H7 (cell line): ENCODE measurements around the gene MAP3K2. TPM values are rescaled to one million over a fixed set of nuclear protein-coding genes. Genes with fewer than 3 reads are reported as not detected.
"Not testable (repeated sequence)": the region's sequence is repeated elsewhere in the genome, so short reads cannot be mapped to it uniquely, and the experiment has no call there.

Source experiments
- DNase-seq: peaks from one replicate; pipeline ENCODE4 v3.0.0; 2012
- H3K27me3 ChIP-seq: 2 replicates; pipeline ENCODE4 v1.6.0; 2011; ENCODE audit warnings: mild to moderate bottlenecking, low read length; ENCODE audit not compliant: control insufficient read depth, insufficient read depth
- H3K36me3 ChIP-seq: replicated peaks from 2 replicates; pipeline ENCODE4 v1.5.1; 2011; ENCODE audit warnings: low read length; ENCODE audit not compliant: control insufficient read depth, insufficient read depth
- H3K4me3 ChIP-seq: 2 replicates; pipeline ENCODE4 v1.5.1; 2011; ENCODE audit warnings: low read depth, mild to moderate bottlenecking, control low read depth, low read length, moderate library complexity; ENCODE audit not compliant: insufficient read depth
- total RNA-seq: library from RNA; depleted of rRNA; stranded (reverse); fragments of >200 nt; shearing (Covaris generic); gene quantifications from 2 replicates; pipeline ENCODE4 v1.2.3, GENCODE V29; 2014

The MAP3K2 gene
- total RNA-seq, 1 experiment from 2014 or later = 18.0 TPM

GRCh38 chr2:127415593-127416505 lies 28.1 kb upstream of the MAP3K2 start:
- peak overlapping the region; percentile 24; the same call in 1 of the 2 replicates for H3K4me3 ChIP-seq
- H3K36me3 ChIP-seq = no peaks in the 10 kb centered on the region
- H3K27me3 ChIP-seq = peaks cover 20% of the 10 kb centered on the region
- DNase-seq = peak; percentile 96

- no peak overlapping the region for H3K4me3 ChIP-seq
- no peaks in the 10 kb centered on the region for H3K36me3 ChIP-seq
- peaks cover 20% of the 10 kb centered on the region for H3K27me3 ChIP-seq
- DNase-seq = no peak
Observed at GRCh38 chr2:127414638-127415592, 27.1 kb upstream of the MAP3K2 start.

DNA sequence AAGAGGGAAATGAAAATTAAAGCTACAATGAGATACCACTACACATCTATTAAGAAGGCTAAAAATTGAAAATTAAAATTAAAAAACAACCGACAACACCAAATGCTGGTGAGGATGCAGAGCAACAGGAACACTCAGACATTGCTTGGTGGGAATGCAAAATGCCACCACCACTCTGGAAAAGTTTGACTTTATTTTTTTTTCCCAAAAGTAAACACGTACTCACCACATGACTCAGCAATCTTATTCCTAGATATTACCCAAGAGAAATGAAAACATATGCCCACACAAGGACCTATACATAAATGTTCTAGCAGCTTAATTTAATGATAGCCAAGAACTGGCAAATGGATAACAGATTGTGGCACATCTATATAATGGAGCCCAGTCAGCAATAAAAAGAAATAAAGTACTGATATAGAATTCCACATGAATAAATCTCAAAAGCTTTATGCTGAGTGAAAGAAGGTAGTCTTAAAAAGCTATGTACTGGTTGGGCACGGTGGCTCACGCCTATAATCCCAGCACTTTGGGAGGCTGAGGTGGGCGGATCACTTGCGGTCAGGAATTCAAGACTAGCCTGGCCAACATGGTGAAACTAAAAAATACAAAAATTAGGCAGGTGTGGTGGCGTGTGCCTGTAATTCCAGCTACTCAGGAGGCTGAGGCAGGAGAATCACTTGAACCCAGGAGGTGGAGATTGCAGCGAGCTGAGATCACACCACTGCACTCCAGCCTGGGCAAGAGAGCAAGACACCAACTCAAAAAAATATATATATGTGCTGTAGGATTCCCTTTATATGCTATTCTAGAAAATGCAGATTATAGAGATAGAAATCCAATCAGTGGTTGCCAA lies 26.2 kb upstream of the MAP3K2 start:
- Histone ChIP-seq H3K36me3 (no peaks in the 10 kb centered on the region), H3K4me3 (no peak overlapping the region), H3K27me3 (peaks cover 20% of the 10 kb centered on the region)
- DNase-seq = no peak

DNA sequence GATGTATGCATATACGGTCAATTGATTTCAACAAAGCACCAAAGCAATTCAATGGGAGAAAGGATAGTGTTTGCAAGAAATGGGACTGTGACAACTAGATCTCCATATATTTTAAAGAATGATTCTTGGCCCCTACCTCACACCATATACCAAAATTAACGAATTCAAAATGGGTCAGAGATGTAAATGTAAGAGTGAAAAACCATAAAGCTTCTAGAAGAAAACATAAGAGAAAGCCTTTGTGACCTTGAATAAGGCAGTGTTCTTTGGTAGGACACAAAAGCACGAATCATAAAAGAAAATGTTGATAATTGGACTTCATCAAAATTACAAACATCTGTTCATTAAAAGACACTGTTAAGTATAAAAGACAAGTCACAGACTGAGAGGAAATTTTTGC lies 25.4 kb upstream of the MAP3K2 start:
- Histone ChIP-seq H3K27me3 (peaks cover 20% of the 10 kb centered on the region), H3K4me3 (no peak overlapping the region), H3K36me3 (no peaks in the 10 kb centered on the region)
- no peak for DNase-seq

- no peak for DNase-seq
- Histone ChIP-seq H3K27me3 (peaks cover 12% of the 10 kb centered on the region), H3K36me3 (no peaks in the 10 kb centered on the region), H3K4me3 (no peak overlapping the region)
Observed at GRCh38 chr2:127411653-127412369, 24.0 kb upstream of the MAP3K2 start.

DNA sequence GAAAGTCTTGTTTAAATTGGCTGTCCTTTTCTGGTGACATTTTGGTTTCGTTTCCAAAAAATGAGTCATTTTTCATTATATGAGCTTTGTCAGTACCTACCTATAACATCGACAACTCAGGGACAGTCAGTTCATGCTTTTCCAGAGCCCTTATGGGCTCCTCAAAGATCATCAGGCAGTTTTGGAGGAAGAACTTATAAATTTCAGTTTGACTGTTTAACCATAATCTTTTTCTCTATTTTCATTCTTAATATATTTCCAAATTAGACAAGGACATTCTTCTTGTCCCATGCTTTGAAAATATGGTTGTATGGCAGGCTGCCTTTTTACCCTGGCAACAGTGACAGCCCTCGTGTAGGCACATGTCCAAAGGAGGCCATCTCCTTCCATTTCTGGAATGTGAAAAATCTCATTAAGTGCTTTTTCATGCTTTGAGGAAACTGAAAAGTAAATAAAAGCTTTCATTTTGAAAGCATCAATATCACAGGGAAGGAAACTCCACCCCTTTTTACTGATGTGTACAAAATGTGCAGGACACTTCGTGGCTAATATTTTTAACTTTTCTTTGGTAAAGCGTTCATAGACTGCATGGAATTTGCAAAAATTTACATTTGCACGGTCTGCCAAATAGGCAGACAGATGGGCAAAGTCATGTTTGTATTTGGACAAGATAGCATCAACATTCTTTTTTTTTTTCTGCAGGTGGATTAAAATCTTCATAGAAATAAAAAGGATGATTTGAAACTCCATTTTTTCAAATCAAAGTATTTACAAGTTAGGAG lies 23.3 kb upstream of the MAP3K2 start:
- no peak overlapping the region for H3K4me3 ChIP-seq
- H3K27me3 ChIP-seq = peaks cover 4% of the 10 kb centered on the region
- H3K36me3 ChIP-seq = no peaks in the 10 kb centered on the region
- DNase-seq = no peak

DNA sequence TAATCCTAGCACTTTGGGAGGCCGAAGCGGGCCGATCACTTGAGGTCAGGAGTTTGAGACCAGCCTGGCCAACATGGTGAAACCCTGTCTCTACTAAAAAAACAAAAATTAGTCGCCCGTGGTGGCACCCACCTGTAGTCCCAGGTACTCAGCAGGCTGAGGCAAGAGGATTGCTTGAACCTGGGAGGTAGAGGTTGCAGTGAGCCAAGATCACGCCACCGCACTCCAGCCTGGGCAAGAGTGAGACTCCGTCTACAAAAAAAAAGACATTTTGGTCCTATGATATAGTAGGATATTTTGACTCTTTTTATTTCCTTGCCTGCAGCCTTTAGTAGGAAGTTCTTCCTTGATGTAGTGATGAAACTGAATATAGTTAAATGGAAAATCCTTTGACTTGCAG lies 21.9 kb upstream of the MAP3K2 start:
- not testable (repeated sequence) for DNase-seq, H3K27me3 ChIP-seq, H3K4me3 ChIP-seq, H3K36me3 ChIP-seq

DNA sequence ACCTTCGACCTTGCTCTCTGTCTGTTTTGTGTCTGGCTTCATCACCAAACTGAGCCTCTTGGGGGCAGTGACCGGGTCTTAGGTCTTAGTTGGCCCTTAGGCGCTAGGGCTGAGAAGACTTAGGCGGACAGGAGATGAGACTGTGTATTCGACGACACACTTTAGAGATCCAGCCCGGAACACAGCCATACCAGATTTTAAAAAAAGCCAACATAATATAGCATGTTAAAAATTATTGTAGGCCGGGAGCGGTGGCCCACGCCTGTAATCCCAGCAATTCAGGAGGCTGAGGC lies 21.0 kb upstream of the MAP3K2 start:
- Histone ChIP-seq H3K27me3 (no peaks in the 10 kb centered on the region), H3K4me3 (peak overlapping the region; percentile 62; the same call in 1 of the 2 replicates), H3K36me3 (no peaks in the 10 kb centered on the region)
- DNase-seq = no peak

DNA sequence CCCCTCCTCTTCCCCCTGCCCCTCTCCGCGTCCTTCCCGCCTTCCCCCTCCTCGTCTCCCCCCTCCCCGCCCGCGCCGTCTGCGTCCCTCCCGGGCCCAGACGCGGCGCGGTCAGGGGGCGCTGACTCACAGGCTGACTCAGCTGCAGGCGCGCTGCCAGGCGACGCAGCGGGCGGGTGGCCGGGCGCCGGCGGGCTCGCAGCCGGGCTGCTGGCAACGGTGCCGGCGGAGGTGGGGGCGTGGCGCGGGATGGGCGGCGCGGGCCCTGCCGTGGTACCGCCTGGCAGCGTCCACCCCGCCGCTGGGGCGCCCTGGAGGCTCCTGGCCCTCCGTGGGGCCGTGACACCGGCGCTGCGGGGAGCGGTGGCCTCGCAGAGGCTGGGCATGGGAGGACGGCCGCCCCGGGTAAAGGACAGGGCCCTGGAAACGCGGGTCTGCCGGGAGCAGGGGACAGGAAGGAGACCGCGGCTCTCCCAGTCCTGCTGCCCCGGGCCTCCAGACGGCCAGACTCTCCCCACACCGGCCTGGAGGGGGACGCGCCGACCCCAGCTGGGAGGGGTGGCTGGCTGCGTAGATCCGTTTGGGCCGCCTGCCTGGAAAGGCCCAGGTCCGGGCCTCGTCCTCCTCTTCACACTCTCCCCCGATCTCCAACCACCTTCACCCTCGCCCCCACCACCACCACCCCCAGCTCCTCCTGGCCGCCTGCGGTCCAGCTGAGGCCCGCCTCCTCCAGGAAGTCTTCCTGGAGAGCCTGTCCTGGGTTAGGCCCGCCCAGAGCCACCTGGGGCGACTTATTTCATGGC lies 20.4 kb upstream of the MAP3K2 start:
- H3K27me3 ChIP-seq = no peaks in the 10 kb centered on the region
- H3K36me3 ChIP-seq = no peaks in the 10 kb centered on the region
- DNase-seq = peak; percentile 98
- H3K4me3 ChIP-seq = peak overlapping the region; percentile 62

DNA sequence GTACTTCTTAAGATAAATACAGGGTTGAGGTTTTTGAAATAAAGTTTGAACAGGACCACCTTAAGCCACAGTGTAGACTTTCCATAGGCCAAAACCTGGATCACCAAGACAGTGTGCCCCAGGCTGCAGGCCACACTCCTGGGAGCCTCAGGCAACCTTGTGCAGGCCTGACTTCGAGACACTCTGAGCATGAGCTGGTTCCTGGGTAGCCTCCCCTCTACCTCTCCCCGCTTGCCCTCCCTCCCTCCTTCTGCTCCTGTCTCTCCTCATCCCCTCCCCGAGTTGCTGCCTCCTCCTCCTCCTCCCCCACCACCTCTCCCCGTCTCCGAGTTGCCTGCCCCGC lies 19.9 kb upstream of the MAP3K2 start:
- Histone ChIP-seq H3K4me3 (peak overlapping the region; percentile 62), H3K27me3 (no peaks in the 10 kb centered on the region), H3K36me3 (no peaks in the 10 kb centered on the region)
- no peak for DNase-seq

DNA sequence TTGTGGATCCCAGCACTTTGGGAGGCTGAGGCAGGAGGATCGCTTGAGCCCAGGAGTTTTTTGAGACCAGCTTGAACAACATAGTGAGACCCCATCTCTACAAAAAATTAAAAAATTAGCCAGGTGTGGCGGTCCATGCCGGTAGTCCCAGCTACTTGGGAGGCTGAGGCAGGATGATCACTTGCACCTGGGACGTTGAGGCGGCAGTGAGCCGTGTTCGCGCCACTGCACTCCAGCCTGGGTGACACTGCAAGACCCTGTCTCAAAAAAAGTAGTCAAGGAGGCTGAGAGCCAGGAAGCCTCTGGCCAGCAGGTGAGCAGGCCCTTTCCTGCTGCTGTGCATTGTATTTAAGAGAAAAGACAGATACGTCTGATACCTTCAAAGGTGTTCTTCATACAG lies 19.3 kb upstream of the MAP3K2 start:
- Histone ChIP-seq H3K4me3 (no peak overlapping the region), H3K27me3 (no peaks in the 10 kb centered on the region)
- DNase-seq = peak; percentile 20

DNA sequence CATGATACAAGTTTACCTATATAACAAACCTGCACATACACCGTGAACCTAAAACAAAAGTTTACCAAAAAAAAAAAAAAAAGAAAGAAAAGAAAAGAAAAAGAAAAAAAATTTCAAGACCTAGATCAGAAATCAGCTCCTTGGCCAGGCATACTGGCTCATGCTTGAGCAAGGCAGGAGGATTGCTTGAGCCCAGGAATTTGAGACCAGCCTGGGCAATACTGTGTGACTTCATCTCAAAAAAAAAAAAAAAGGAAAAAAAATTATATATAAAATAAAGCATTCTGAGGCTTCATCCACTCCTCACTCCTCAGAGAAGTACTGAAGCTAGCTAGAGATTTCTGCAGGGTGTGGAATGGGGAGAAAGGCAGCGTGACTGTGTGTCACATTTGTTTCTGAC lies 18.7 kb upstream of the MAP3K2 start:
- Histone ChIP-seq H3K36me3 (no peaks in the 10 kb centered on the region), H3K4me3 (no peak overlapping the region), H3K27me3 (no peaks in the 10 kb centered on the region)
- DNase-seq = no peak

More for the DNA sequence above, 19.3 kb upstream of the MAP3K2 start:
- H3K36me3 ChIP-seq = no peaks in the 10 kb centered on the region

DNA sequence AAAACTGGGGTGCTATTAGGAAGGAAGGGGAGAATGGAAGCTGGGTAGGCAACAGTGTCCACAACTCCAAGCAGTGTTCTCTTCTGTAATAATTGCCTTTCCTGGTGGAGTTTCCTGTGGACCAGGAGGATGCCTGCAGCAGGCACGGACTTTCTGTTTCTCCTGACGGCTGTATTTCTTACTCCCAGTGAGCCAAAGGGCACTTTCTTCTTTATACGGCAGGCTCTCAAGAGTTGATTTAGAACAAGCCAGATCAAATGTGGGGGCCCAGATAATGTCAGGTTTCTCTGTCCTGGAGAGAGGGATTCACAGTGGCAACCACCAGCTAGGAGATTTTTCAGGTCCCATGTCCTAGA lies 17.5 kb upstream of the MAP3K2 start:
- peak; percentile 16 for DNase-seq
- Histone ChIP-seq H3K36me3 (no peaks in the 10 kb centered on the region), H3K4me3 (no peak overlapping the region), H3K27me3 (no peaks in the 10 kb centered on the region)
